ENCODE measurements around the gene ZNF860. TPM values are rescaled to one million over a fixed set of nuclear protein-coding genes. Genes with fewer than 3 reads are reported as not detected.

Gene ZNF860
- total RNA-seq, 2 experiments from 2014 or later, result not detected

- POLR2A ChIA-PET, result no interaction called here
- Mint-ChIP-seq H3K4me1 (ENCODE audit: low read depth) (no peaks in the 10 kb centered on the region), H3K27me3 (ENCODE audit: low read depth) (peaks cover 12% of the 10 kb centered on the region), H3K27ac (no peak overlapping the region), H3K9me3 (ENCODE audit: insufficient read depth) (no peaks in the 10 kb centered on the region), H3K4me3 (no peak overlapping the region), H3K36me3 (ENCODE audit: low read depth) (no peaks in the 10 kb centered on the region)
- no peak for ATAC-seq
- no peak for DNase-seq
- CTCF ChIA-PET, result no interaction called here
Observed at GRCh38 chr3:31948280-31948679, 33.3 kb upstream of the ZNF860 start.

DNA sequence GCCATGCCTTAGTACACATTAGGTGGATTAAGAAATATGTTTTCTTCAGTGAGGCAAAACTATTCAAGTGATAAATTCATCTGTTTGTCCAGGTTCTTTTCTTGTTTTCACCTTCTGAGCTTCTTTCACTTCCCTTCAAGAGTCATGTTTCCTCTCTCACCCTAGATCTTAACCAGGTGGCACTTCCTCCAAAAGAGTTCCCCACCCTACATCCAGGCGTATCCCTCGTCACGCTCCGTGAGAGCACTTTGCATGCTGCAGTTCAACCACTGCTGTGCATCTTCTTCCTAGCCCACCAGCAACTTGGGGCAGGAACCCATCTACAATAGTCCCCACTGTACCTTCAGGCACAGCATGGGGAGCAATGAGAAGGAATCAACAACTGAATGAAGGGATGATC lies 29.3 kb upstream of the ZNF860 start:
- ATAC-seq (no peak), DNase-seq (no peak)
- no peaks in the 10 kb centered on the region for H3K36me3 Mint-ChIP-seq (ENCODE audit: low read depth)
- ChIA-PET POLR2A (no interaction called here), CTCF (no interaction called here)
- no peak overlapping the region for H3K27ac Mint-ChIP-seq
- no peaks in the 10 kb centered on the region for H3K9me3 Mint-ChIP-seq (ENCODE audit: insufficient read depth)
- no peaks in the 10 kb centered on the region for H3K4me1 Mint-ChIP-seq (ENCODE audit: low read depth)
- peaks cover 10% of the 10 kb centered on the region for H3K27me3 Mint-ChIP-seq (ENCODE audit: low read depth)
- no peak overlapping the region for H3K4me3 Mint-ChIP-seq

- H3K36me3 Mint-ChIP-seq (ENCODE audit: low read depth), result no peaks in the 10 kb centered on the region
- no peak overlapping the region for H3K27ac Mint-ChIP-seq
- ChIA-PET CTCF (no interaction called here), POLR2A (no interaction called here)
- DNase-seq (no peak), ATAC-seq (no peak)
- no peak overlapping the region for H3K4me3 Mint-ChIP-seq
- H3K4me1 Mint-ChIP-seq (ENCODE audit: low read depth), result no peaks in the 10 kb centered on the region
- peaks cover 10% of the 10 kb centered on the region for H3K27me3 Mint-ChIP-seq (ENCODE audit: low read depth)
- H3K9me3 Mint-ChIP-seq (ENCODE audit: insufficient read depth), result no peaks in the 10 kb centered on the region
Observed at GRCh38 chr3:31953091-31953490, 28.5 kb upstream of the ZNF860 start.

- CTCF ChIA-PET, result no interaction called here
- no peak for DNase-seq
Observed at GRCh38 chr3:31953636-31954035, 27.9 kb upstream of the ZNF860 start.

DNA sequence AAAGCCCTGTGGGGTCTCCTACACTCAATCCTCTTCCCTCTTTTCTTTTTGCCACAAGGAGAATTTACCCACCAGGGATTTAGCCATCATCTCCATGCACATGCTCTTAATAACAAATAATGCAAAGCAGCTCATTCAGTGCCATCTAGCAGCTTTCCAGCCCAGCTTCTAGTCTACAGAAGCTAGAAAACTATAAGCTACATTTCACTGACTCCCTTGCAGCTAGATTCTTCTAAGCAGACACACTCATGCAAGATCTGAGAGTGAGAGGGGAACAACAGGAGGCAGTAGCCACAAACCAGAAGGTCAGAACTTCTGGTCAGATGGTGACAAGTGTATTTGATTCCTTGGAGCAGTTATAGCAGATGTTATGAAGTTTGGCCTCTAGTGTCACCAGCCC lies 26.0 kb upstream of the ZNF860 start:
- no peak overlapping the region for H3K27ac Mint-ChIP-seq
- DNase-seq (no peak), ATAC-seq (no peak)
- H3K4me3 Mint-ChIP-seq, result no peak overlapping the region
- H3K27me3 Mint-ChIP-seq (ENCODE audit: low read depth), result peaks cover 6% of the 10 kb centered on the region
- H3K9me3 Mint-ChIP-seq (ENCODE audit: insufficient read depth), result no peaks in the 10 kb centered on the region
- H3K4me1 Mint-ChIP-seq (ENCODE audit: low read depth), result no peaks in the 10 kb centered on the region
- ChIA-PET POLR2A (no interaction called here), CTCF (no interaction called here)
- no peaks in the 10 kb centered on the region for H3K36me3 Mint-ChIP-seq (ENCODE audit: low read depth)

More at GRCh38 chr3:31953636-31954035, 27.9 kb upstream of the ZNF860 start:
- POLR2A ChIA-PET, result no interaction called here
- Mint-ChIP-seq H3K27ac (no peak overlapping the region), H3K27me3 (ENCODE audit: low read depth) (peaks cover 10% of the 10 kb centered on the region), H3K4me3 (no peak overlapping the region), H3K9me3 (ENCODE audit: insufficient read depth) (no peaks in the 10 kb centered on the region), H3K36me3 (ENCODE audit: low read depth) (no peaks in the 10 kb centered on the region), H3K4me1 (ENCODE audit: low read depth) (no peaks in the 10 kb centered on the region)
- ATAC-seq, result no peak

DNA sequence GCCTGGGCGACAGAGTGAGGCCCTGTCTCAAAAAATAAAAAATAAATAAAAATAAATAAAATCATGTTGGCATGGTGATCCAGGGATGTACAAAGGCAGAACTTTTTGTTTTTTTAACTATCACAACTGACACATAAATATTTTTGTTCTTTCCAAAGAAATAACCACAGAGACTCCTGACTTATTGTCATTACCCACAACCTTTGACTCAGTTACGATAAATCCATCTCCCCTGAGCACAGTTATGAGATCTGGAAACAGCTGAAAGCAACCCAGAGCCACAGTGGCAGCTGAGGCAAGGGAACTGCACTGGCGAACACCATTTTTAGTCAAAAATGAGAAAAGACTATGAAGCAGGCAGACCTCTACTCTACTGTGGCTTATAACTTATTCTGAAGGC lies 24.4 kb upstream of the ZNF860 start:
- ChIA-PET CTCF (no interaction called here), POLR2A (no interaction called here)
- Mint-ChIP-seq H3K4me3 (no peak overlapping the region), H3K4me1 (ENCODE audit: low read depth) (no peaks in the 10 kb centered on the region), H3K27ac (no peak overlapping the region), H3K9me3 (ENCODE audit: insufficient read depth) (no peaks in the 10 kb centered on the region), H3K27me3 (ENCODE audit: low read depth) (peaks cover 2% of the 10 kb centered on the region), H3K36me3 (ENCODE audit: low read depth) (no peaks in the 10 kb centered on the region)
- ATAC-seq, result no peak
- no peak for DNase-seq

GRCh38 chr3:31958701-31959152 lies 22.8 kb upstream of the ZNF860 start:
- POLR2A ChIA-PET, result no interaction called here
- H3K4me1 Mint-ChIP-seq (ENCODE audit: low read depth), result peaks cover 5% of the 10 kb centered on the region
- ATAC-seq (no peak), DNase-seq (no peak)
- H3K4me3 Mint-ChIP-seq, result no peak overlapping the region
- CTCF ChIA-PET, result no interaction called here
- no peaks in the 10 kb centered on the region for H3K36me3 Mint-ChIP-seq (ENCODE audit: low read depth)
- H3K27me3 Mint-ChIP-seq (ENCODE audit: low read depth), result peaks cover 2% of the 10 kb centered on the region
- no peaks in the 10 kb centered on the region for H3K9me3 Mint-ChIP-seq (ENCODE audit: insufficient read depth)
- H3K27ac Mint-ChIP-seq, result no peak overlapping the region

- H3K36me3 Mint-ChIP-seq (ENCODE audit: low read depth), result no peaks in the 10 kb centered on the region
- no peaks in the 10 kb centered on the region for H3K9me3 Mint-ChIP-seq (ENCODE audit: insufficient read depth)
- H3K4me1 Mint-ChIP-seq (ENCODE audit: low read depth), result peaks cover 5% of the 10 kb centered on the region
- ATAC-seq (no peak), DNase-seq (no peak)
- ChIA-PET POLR2A (no interaction called here), CTCF (no interaction called here)
- H3K4me3 Mint-ChIP-seq, result no peak overlapping the region
- peaks cover 2% of the 10 kb centered on the region for H3K27me3 Mint-ChIP-seq (ENCODE audit: low read depth)
- H3K27ac Mint-ChIP-seq, result no peak overlapping the region
Observed at GRCh38 chr3:31959251-31959650, 22.3 kb upstream of the ZNF860 start.

DNA sequence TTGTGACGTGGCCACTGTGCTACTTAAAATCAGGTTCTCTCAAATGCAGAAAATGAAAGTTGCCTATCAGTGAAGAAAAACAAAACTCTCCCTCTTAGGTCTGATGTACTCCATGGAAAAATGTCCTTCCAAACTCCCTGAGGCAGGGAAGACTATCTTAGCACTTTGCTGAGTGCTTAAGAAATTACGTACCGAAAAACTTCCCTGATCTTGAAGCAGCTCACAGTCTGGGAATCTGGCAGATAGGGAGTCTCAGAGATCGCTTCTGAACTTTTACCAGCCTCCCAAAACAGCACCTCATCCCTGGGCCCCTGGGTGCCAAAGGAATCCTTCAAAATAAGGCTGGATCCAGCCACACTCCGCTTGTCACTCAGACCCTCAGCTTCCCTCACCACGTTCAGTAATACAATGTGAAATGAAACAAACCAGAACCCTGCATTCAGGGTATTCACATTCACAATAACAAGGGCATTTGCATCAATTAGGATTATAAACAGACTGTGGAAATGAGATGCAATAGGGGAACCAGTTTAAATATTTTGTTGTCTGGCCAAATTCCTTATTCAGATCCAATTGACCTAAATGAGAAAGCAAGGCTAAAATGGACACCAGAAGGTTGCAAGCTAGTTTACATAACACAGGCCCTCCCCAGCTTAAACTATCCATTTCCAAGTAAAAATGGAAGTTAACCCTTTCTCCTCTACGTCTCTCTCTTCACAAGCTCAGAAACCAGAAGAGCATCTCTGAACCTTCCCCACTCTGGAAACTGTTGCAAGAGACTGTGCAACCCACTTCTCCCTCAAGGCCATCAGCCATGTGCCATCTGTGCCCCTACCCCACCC lies 21.4 kb upstream of the ZNF860 start:
- H3K4me1 Mint-ChIP-seq (ENCODE audit: low read depth), result peaks cover 5% of the 10 kb centered on the region
- H3K36me3 Mint-ChIP-seq (ENCODE audit: low read depth), result no peaks in the 10 kb centered on the region
- ChIA-PET CTCF (no interaction called here), POLR2A (no interaction called here)
- H3K27me3 Mint-ChIP-seq (ENCODE audit: low read depth), result peaks cover 2% of the 10 kb centered on the region
- no peak overlapping the region for H3K4me3 Mint-ChIP-seq
- H3K9me3 Mint-ChIP-seq (ENCODE audit: insufficient read depth), result no peaks in the 10 kb centered on the region
- no peak for ATAC-seq
- no peak for DNase-seq
- no peak overlapping the region for H3K27ac Mint-ChIP-seq

DNA sequence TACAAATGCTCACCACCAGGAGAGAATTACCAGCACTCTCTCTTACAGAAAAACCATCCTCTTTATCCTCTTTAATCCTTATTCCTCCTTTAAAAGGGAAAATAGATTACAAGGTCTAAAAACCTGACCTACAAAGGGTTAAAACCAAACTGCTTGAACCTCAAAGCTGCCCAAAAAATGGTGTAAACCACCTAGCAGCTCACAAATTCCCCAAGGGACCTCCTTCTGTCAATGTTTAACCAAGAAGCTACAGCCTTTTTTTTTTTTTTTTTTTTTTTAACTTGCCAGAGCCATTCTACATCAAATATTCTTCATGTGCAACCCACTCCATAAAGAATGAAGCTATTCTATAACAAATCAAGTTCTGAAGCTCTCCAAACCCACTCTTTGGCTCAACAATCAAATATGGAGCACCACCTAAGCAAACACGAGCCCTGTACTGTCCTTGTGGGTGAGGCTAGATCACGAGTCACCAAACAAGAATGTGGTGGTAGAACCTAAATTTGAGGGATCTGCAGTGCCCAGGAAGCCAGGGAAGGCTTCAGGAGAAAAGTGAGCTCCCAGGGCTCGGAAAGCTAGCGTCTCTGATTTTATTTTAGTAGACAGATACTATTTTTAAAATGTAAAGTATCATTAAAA lies 20.6 kb upstream of the ZNF860 start:
- DNase-seq (no peak), ATAC-seq (no peak)
- H3K36me3 Mint-ChIP-seq (ENCODE audit: low read depth), result no peaks in the 10 kb centered on the region
- ChIA-PET POLR2A (no interaction called here), CTCF (no interaction called here)
- H3K9me3 Mint-ChIP-seq (ENCODE audit: insufficient read depth), result no peaks in the 10 kb centered on the region
- H3K27me3 Mint-ChIP-seq (ENCODE audit: low read depth), result peaks cover 2% of the 10 kb centered on the region
- H3K27ac Mint-ChIP-seq, result no peak overlapping the region
- no peak overlapping the region for H3K4me3 Mint-ChIP-seq
- H3K4me1 Mint-ChIP-seq (ENCODE audit: low read depth), result peaks cover 5% of the 10 kb centered on the region

GRCh38 chr3:31962801-31963205 lies 18.7 kb upstream of the ZNF860 start:
- CTCF ChIA-PET, result no interaction called here
- no peaks in the 10 kb centered on the region for H3K9me3 Mint-ChIP-seq (ENCODE audit: insufficient read depth)

GRCh38 chr3:31966978-31967591 lies 14.5 kb upstream of the ZNF860 start:
- Mint-ChIP-seq H3K27me3 (ENCODE audit: low read depth) (peaks cover 2% of the 10 kb centered on the region), H3K27ac (no peak overlapping the region), H3K4me1 (ENCODE audit: low read depth) (peaks cover 5% of the 10 kb centered on the region), H3K36me3 (ENCODE audit: low read depth) (no peaks in the 10 kb centered on the region), H3K4me3 (no peak overlapping the region), H3K9me3 (ENCODE audit: insufficient read depth) (no peaks in the 10 kb centered on the region)
- POLR2A ChIA-PET, result no interaction called here
- no peak for DNase-seq
- CTCF ChIA-PET, result interaction anchor here (0.6 to 1.2 kb wide), 2 partner anchors 16 to 268 kb away, joined by 3 read pairs; no protein-coding TSS in a partner anchor
- ATAC-seq, result no peak

More at GRCh38 chr3:31962801-31963205, 18.7 kb upstream of the ZNF860 start:
- peaks cover 4% of the 10 kb centered on the region for H3K27me3 Mint-ChIP-seq (ENCODE audit: low read depth)
- peaks cover 5% of the 10 kb centered on the region for H3K4me1 Mint-ChIP-seq (ENCODE audit: low read depth)
- no peak overlapping the region for H3K4me3 Mint-ChIP-seq
- ATAC-seq, result no peak
- H3K36me3 Mint-ChIP-seq (ENCODE audit: low read depth), result no peaks in the 10 kb centered on the region
- POLR2A ChIA-PET, result no interaction called here
- DNase-seq, result no peak
- no peak overlapping the region for H3K27ac Mint-ChIP-seq

Data from activated CD8-positive, alpha-beta T cell treated with anti-CD3 and anti-CD28 coated beads, Interleukin-2, amount 10 ng/mL, durations not matched to agents 7 days and 5 days (primary cell).